H1 (cell line): ENCODE results near the gene MXRA7. TPM values are rescaled to one million over a fixed set of nuclear protein-coding genes. Genes with fewer than 3 reads are reported as not detected.

ENCODE experiments used
- ASH2L ChIP-seq: fragments of 200-600, 300-600 bp; sonication (generic); IDR thresholded peaks from one replicate; pipeline ENCODE4 v1.7.1; 2017; ENCODE audit warnings: low read length
- CBX5 ChIP-seq: fragments of 300-800, 300-1000 bp; sonication (generic); IDR thresholded peaks from 2 replicates; pipeline ENCODE4 v1.7.1; 2016; ENCODE audit warnings: antibody characterized with exemption, low read length, low read depth
- CBX8 ChIP-seq: fragments of 300-800, 300-1000 bp; sonication (generic); IDR thresholded peaks from 2 replicates; pipeline ENCODE4 v1.7.1; 2016; ENCODE audit warnings: low read depth, low read length, borderline replicate concordance
- CHD1 ChIP-seq: IDR thresholded peaks from 2 replicates; pipeline ENCODE4 v1.6.1; 2012; ENCODE audit warnings: low read depth, low read length, improper control_type of control experiment
- CREB1 ChIP-seq: IDR thresholded peaks from 2 replicates; pipeline ENCODE4 v1.6.1; 2012; ENCODE audit warnings: inconsistent platforms
- GABPA ChIP-seq: IDR thresholded peaks from 2 replicates; pipeline ENCODE4 v1.6.1; 2011; ENCODE audit warnings: mild to moderate bottlenecking, low read length, moderate library complexity, borderline replicate concordance; ENCODE audit not compliant: insufficient read depth
- HDAC6 ChIP-seq: IDR thresholded peaks from one replicate; pipeline ENCODE4 v1.7.1; 2012; ENCODE audit warnings: low read depth, mild to moderate bottlenecking, inconsistent platforms, low read length, moderate library complexity
- KDM4A ChIP-seq: IDR thresholded peaks from one replicate; pipeline ENCODE4 v1.7.1; 2012; ENCODE audit warnings: low read depth, mild to moderate bottlenecking, moderate library complexity, low read length, inconsistent platforms; ENCODE audit not compliant: severe bottlenecking
- MAFK ChIP-seq: IDR thresholded peaks from 2 replicates; pipeline ENCODE4 v1.6.1; 2012; ENCODE audit warnings: low read depth, mild to moderate bottlenecking, improper control_type of control experiment, low read length
- NRF1 ChIP-seq: IDR thresholded peaks from 2 replicates; pipeline ENCODE4 v1.6.1; 2011; ENCODE audit warnings: mild to moderate bottlenecking, low read depth, low read length, improper control_type of control experiment
- POLR2AphosphoS5 ChIP-seq: IDR thresholded peaks from 2 replicates; pipeline ENCODE4 v1.6.1; 2011; ENCODE audit warnings: low read depth, low read length
- RAD21 ChIP-seq, 2 experiments: IDR thresholded peaks in 1 of 2; conservative IDR thresholded peaks in 1 of 2; 2 replicates each; pipeline ENCODE4 v1.6.1; 2011; ENCODE audit warnings: low read depth in 2 of 2, low read length in 2 of 2, improper control_type of control experiment in 1 of 2, inconsistent platforms in 1 of 2, mild to moderate bottlenecking in 1 of 2, moderate library complexity in 1 of 2
- RFX5 ChIP-seq: IDR thresholded peaks from 2 replicates; pipeline ENCODE4 v1.6.1; 2011; ENCODE audit warnings: low read depth, low read length, improper control_type of control experiment, borderline replicate concordance
- SAP30 ChIP-seq: fragments of 300-600 bp; sonication (generic); IDR thresholded peaks from 2 replicates; pipeline ENCODE4 v1.7.1; 2012; ENCODE audit warnings: low read length, moderate library complexity, mild to moderate bottlenecking, inconsistent platforms; ENCODE audit not compliant: insufficient read depth, insufficient replicate concordance
- SIN3A ChIP-seq, 2 experiments: IDR thresholded peaks in 1 of 2; conservative IDR thresholded peaks in 1 of 2; 2 replicates each; pipeline ENCODE4 v1.6.1; 2011 to 2012; ENCODE audit warnings: low read length in 2 of 2, improper control_type of control experiment in 1 of 2, low read depth in 1 of 2, mild to moderate bottlenecking in 1 of 2
- SP1 ChIP-seq: IDR thresholded peaks from 2 replicates; pipeline ENCODE4 v1.6.1; 2011; ENCODE audit warnings: low read depth, low read length
- SP2 ChIP-seq: IDR thresholded peaks from 2 replicates; pipeline ENCODE4 v1.6.1; 2012; ENCODE audit warnings: mild to moderate bottlenecking, low read length, inconsistent platforms
- SRF ChIP-seq: IDR thresholded peaks from 2 replicates; pipeline ENCODE4 v1.6.1; 2011; ENCODE audit warnings: mild to moderate bottlenecking, low read depth, low read length, moderate library complexity
- TAF1 ChIP-seq: IDR thresholded peaks from 2 replicates; pipeline ENCODE4 v1.6.1; 2011; ENCODE audit warnings: mild to moderate bottlenecking, low read depth, low read length
- TBP ChIP-seq: IDR thresholded peaks from 2 replicates; pipeline ENCODE4 v1.6.1; 2011; ENCODE audit warnings: low read depth, low read length, improper control_type of control experiment
- TEAD4 ChIP-seq: IDR thresholded peaks from 2 replicates; pipeline ENCODE4 v1.6.1; 2012; ENCODE audit warnings: low read depth, low read length, inconsistent platforms, mixed read lengths
- ZNF274 ChIP-seq: IDR thresholded peaks from 2 replicates; pipeline ENCODE4 v1.7.0; 2012; ENCODE audit warnings: low read length, borderline replicate concordance; ENCODE audit errors: extremely low read depth
- polyA plus RNA-seq, 7 experiments: library from polyadenylated mRNA; depleted of rRNA in 3 of 7; stranded (reverse) in 5 of 7; unstranded in 2 of 7; fragments of >200 nt in 5 of 7; fragments of 200-250 nt in 2 of 7; gene quantifications; 1 replicate in 5 of 7; 2 replicates in 1 of 7; 4 replicates in 1 of 7; pipeline versions ENCODE4 v1.2.1 to v1.2.3, GENCODE V29; 2011 to 2013; ENCODE audit warnings: missing spikeins in 2 of 7, mixed read lengths in 2 of 7
- total RNA-seq: library from RNA; stranded (reverse); fragmentation: NEBNext Ultra II Directional; extraction: Animal tissue kit (Norgen Biotek cat#: 25700); gene quantifications from 2 replicates; pipeline ENCODE4 v1.2.1, GENCODE V29; 2021
- TF ChIP-seq, protein P1 (sequence below): IDR thresholded peaks from 2 replicates; pipeline ENCODE4 v1.6.1; 2012; ENCODE audit warnings: inconsistent platforms
- TF ChIP-seq, protein P2 (sequence below): IDR thresholded peaks from 2 replicates; pipeline ENCODE4 v1.6.1; 2011; ENCODE audit warnings: low read length, improper control_type of control experiment

MXRA7 gene
- total and polyA plus RNA-seq, 2 of the 8 experiments (the other 6 are each of a cell fraction or from before 2014, with no cell fraction given): 17.8 to 26.6 TPM

DNA sequence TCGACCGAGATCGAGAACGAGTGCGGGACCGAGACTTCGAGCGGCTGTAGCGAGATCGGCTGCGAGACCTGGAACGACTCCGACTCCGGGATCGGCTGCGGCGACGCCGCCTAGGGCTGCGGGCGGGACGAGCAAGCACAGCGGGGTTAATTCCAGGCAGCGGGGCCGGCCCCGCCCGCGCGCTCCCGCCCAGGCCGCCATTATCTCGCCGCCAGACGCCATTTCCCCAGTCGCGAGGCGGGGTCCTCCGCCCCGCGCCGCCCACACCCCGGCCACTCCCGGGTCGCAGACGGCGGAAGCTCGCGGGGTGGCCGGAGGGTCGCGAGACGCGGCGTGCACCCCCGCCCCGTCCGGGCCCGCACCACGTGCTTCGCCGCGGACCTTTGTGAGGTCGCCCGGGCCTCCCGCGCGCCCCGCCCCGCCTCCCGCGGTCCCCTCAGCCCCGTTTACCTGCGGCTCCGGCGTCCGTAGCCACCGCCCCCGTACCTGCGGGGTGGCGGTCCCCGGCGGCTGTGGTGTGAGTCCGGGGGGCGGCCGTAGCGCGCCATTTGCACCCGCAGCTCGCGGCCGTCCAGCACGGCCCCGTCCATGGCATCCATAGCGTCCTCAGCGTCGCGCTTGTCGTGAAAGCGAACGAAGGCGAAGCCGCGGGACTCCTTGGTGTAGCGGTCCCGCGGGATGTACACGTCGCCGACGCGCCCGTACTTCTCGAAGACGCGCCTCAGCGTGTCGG is 25.8 kb upstream of the MXRA7 start (continued):
- TF ChIP-seq CBX5: no peak
- peak; percentile 24; the same call in 1 of the 2 replicates for TF ChIP-seq CREB1
- TF ChIP-seq HDAC6: no peak
- TF ChIP-seq NRF1: no peak
- TF ChIP-seq GABPA: no peak
- no peak for TF ChIP-seq RFX5
- TF ChIP-seq, protein P1, sequence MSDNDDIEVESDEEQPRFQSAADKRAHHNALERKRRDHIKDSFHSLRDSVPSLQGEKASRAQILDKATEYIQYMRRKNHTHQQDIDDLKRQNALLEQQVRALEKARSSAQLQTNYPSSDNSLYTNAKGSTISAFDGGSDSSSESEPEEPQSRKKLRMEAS: peak; percentile 68
- no peak for TF ChIP-seq CHD1
- TF ChIP-seq RAD21 (IDR thresholded peaks at IDR 0.05 in 1 of 2, conservative IDR thresholded peaks at IDR 0.05 in 1 of 2; ENCODE audit: low read depth in 2 of 2, low read length in 2 of 2): no peak
- TF ChIP-seq SIN3A (conservative IDR thresholded peaks at IDR 0.05 in 1 of 2, IDR thresholded peaks at IDR 0.05 in 1 of 2; ENCODE audit: low read depth in 1 of 2, low read length in 2 of 2): peak in 1 of 2 experiments; percentile 11; a peak in 1 of 4 replicates
- no peak for TF ChIP-seq ZNF274
- TF ChIP-seq SP2: no peak
- TF ChIP-seq CBX8: no peak
- TF ChIP-seq SP1: no peak; the same call in 1 of the 2 replicates
- TF ChIP-seq, protein P2, sequence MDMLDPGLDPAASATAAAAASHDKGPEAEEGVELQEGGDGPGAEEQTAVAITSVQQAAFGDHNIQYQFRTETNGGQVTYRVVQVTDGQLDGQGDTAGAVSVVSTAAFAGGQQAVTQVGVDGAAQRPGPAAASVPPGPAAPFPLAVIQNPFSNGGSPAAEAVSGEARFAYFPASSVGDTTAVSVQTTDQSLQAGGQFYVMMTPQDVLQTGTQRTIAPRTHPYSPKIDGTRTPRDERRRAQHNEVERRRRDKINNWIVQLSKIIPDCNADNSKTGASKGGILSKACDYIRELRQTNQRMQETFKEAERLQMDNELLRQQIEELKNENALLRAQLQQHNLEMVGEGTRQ: no peak
- TF ChIP-seq MAFK: no peak
- no peak for TF ChIP-seq SRF
- TF ChIP-seq TEAD4: 0 out of 2 replicates have a peak, but pooled peaks have one; percentile 29
- peak; percentile 66; the same call in 1 of the 2 replicates for TF ChIP-seq TBP
- no peak for TF ChIP-seq KDM4A
- peak; percentile 66 for TF ChIP-seq ASH2L
- no peak for TF ChIP-seq SAP30
- TF ChIP-seq POLR2AphosphoS5: peak; percentile 95; the same call in 1 of the 2 replicates
- peak; percentile 63 for TF ChIP-seq TAF1
